Activated naive CD8-positive, alpha-beta T cell treated with anti-CD3 and anti-CD28 coated beads, Interleukin-2, amount 50 U/mL, for 24 hours (primary cell): ENCODE results near the gene DSG2.

Experiments used
- ATAC-seq: fragments of 150-1000 bp; cut with Tn5 transposase; one replicate; pipeline ENCODE4 v1.10.0; 2021
- DNase-seq: peaks from one replicate; pipeline ENCODE4 v3.0.0; 2021
- H3K27ac Mint-ChIP-seq: one replicate; pipeline ENCODE4 v1.8.0; 2021; ENCODE audit warnings: mild to moderate bottlenecking, mixed read lengths
- H3K27me3 Mint-ChIP-seq: one replicate; pipeline ENCODE4 v1.8.0; 2021; ENCODE audit warnings: mixed read lengths
- H3K36me3 Mint-ChIP-seq: one replicate; pipeline ENCODE4 v1.8.0; 2021; ENCODE audit warnings: low read depth, mixed read lengths
- H3K4me1 Mint-ChIP-seq: one replicate; pipeline ENCODE4 v1.8.0; 2021; ENCODE audit warnings: mixed read lengths
- H3K4me3 Mint-ChIP-seq: one replicate; pipeline ENCODE4 v1.8.0; 2021; ENCODE audit warnings: mild to moderate bottlenecking, moderate library complexity, mixed read lengths
- H3K9me3 Mint-ChIP-seq: one replicate; pipeline ENCODE4 v1.8.0; 2021; ENCODE audit warnings: mixed read lengths

The DSG2 gene

DNA sequence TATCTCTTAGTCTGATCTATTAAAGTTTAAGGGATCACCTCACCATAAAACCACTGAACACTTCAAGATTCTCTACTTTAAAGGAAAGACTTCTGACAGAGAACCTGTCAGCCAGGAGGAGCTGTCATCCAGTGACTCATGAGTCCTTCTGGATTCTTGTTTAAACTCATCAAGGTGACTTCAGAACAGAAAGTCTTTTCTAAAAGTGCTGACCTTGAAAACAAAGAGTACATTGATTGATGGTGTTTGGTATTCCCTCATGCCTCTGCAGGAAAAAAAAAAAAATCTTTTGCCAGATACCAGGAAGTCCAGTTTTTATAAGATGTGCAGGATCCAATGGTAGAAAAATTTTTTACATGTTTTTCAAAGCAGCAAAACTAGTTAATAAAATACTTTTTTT, 12.3 kb downstream of the DSG2 start:
- Mint-ChIP-seq H3K36me3 (no peaks in the 10 kb centered on the region), H3K4me3 (no peak overlapping the region), H3K4me1 (no peaks in the 10 kb centered on the region), H3K27ac (no peak overlapping the region), H3K27me3 (peaks cover 4% of the 10 kb centered on the region), H3K9me3 (no peaks in the 10 kb centered on the region)
- ATAC-seq (no peak), DNase-seq (no peak)

GRCh38 chr18:31511098-31511497, 13.1 kb downstream of the DSG2 start:
- no peak for DNase-seq
- no peaks in the 10 kb centered on the region for H3K9me3 Mint-ChIP-seq
- H3K27ac Mint-ChIP-seq = no peak overlapping the region
- H3K4me3 Mint-ChIP-seq = no peak overlapping the region
- H3K36me3 Mint-ChIP-seq = no peaks in the 10 kb centered on the region
- H3K4me1 Mint-ChIP-seq = no peaks in the 10 kb centered on the region
- no peak for ATAC-seq
- H3K27me3 Mint-ChIP-seq = peaks cover 4% of the 10 kb centered on the region

- Mint-ChIP-seq H3K27ac (no peak overlapping the region), H3K36me3 (no peaks in the 10 kb centered on the region), H3K9me3 (no peaks in the 10 kb centered on the region), H3K4me1 (no peaks in the 10 kb centered on the region), H3K4me3 (no peak overlapping the region), H3K27me3 (peaks cover 4% of the 10 kb centered on the region)
- ATAC-seq = peak; percentile 15
- DNase-seq = no peak
Observed at GRCh38 chr18:31512203-31512764, 14.3 kb downstream of the DSG2 start.

GRCh38 chr18:31513189-31513935, 15.4 kb downstream of the DSG2 start:
- ATAC-seq (no peak), DNase-seq (no peak)
- H3K4me3 Mint-ChIP-seq = no peak overlapping the region
- H3K36me3 Mint-ChIP-seq = no peaks in the 10 kb centered on the region
- peaks cover 2% of the 10 kb centered on the region for H3K27me3 Mint-ChIP-seq
- H3K9me3 Mint-ChIP-seq = no peaks in the 10 kb centered on the region
- no peaks in the 10 kb centered on the region for H3K4me1 Mint-ChIP-seq
- no peak overlapping the region for H3K27ac Mint-ChIP-seq

- no peaks in the 10 kb centered on the region for H3K4me1 Mint-ChIP-seq
- DNase-seq = no peak
- no peaks in the 10 kb centered on the region for H3K27me3 Mint-ChIP-seq
- no peak overlapping the region for H3K4me3 Mint-ChIP-seq
- H3K36me3 Mint-ChIP-seq = no peaks in the 10 kb centered on the region
- H3K27ac Mint-ChIP-seq = no peak overlapping the region
- no peaks in the 10 kb centered on the region for H3K9me3 Mint-ChIP-seq
- no peak for ATAC-seq
Observed at GRCh38 chr18:31516437-31516836, 18.5 kb downstream of the DSG2 start.

DNA sequence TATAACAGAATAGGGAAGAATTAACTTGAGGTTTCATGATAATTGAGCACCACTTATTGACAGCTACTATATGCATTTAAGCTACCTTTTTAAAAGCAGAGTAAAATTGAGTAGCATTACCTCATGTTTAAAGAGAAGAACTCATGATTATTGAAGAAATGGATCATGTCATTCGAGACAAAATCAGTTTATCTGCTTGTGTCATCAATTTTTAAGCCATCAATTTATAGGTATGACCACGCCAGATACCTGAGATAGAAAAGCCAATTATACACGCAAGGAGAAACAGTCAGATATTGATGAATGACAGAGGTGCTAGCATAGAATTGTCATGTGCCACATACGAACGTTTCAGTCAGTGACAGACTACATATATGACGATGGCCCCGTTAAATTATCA, 28.4 kb downstream of the DSG2 start:
- Mint-ChIP-seq H3K27me3 (no peaks in the 10 kb centered on the region), H3K9me3 (no peaks in the 10 kb centered on the region)

GRCh38 chr18:31533236-31533635, 35.3 kb downstream of the DSG2 start:
- Mint-ChIP-seq H3K27me3 (no peaks in the 10 kb centered on the region), H3K9me3 (no peaks in the 10 kb centered on the region), H3K4me3 (no peak overlapping the region), H3K27ac (no peak overlapping the region), H3K4me1 (no peaks in the 10 kb centered on the region), H3K36me3 (no peaks in the 10 kb centered on the region)
- no peak for DNase-seq
- no peak for ATAC-seq

More for the DNA sequence above, 28.4 kb downstream of the DSG2 start:
- H3K4me3 Mint-ChIP-seq = no peak overlapping the region
- H3K4me1 Mint-ChIP-seq = no peaks in the 10 kb centered on the region
- H3K36me3 Mint-ChIP-seq = no peaks in the 10 kb centered on the region
- no peak for DNase-seq
- no peak overlapping the region for H3K27ac Mint-ChIP-seq
- ATAC-seq = no peak

- no peak overlapping the region for H3K4me3 Mint-ChIP-seq
- H3K36me3 Mint-ChIP-seq = no peaks in the 10 kb centered on the region
- no peaks in the 10 kb centered on the region for H3K9me3 Mint-ChIP-seq
- no peaks in the 10 kb centered on the region for H3K4me1 Mint-ChIP-seq
- ATAC-seq (no peak), DNase-seq (no peak)
- no peak overlapping the region for H3K27ac Mint-ChIP-seq
- no peaks in the 10 kb centered on the region for H3K27me3 Mint-ChIP-seq
Observed at GRCh38 chr18:31538837-31539236, 40.9 kb downstream of the DSG2 start.

DNA sequence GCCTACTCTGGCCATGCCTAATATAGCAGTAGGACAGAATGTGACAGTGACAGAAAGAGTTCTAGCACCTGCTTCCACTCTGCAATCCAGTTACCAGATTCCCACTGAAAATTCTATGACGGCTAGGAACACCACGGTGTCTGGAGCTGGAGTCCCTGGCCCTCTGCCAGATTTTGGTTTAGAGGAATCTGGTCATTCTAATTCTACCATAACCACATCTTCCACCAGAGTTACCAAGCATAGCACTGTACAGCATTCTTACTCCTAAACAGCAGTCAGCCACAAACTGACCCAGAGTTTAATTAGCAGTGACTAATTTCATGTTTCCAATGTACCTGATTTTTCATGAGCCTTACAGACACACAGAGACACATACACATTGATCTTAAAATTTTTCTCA, 48.5 kb downstream of the DSG2 start:
- H3K27me3 Mint-ChIP-seq = no peaks in the 10 kb centered on the region
- H3K9me3 Mint-ChIP-seq = no peaks in the 10 kb centered on the region
- H3K27ac Mint-ChIP-seq = no peak overlapping the region
- no peaks in the 10 kb centered on the region for H3K36me3 Mint-ChIP-seq
- H3K4me3 Mint-ChIP-seq = no peak overlapping the region
- ATAC-seq = no peak
- DNase-seq = no peak
- H3K4me1 Mint-ChIP-seq = no peaks in the 10 kb centered on the region

DNA sequence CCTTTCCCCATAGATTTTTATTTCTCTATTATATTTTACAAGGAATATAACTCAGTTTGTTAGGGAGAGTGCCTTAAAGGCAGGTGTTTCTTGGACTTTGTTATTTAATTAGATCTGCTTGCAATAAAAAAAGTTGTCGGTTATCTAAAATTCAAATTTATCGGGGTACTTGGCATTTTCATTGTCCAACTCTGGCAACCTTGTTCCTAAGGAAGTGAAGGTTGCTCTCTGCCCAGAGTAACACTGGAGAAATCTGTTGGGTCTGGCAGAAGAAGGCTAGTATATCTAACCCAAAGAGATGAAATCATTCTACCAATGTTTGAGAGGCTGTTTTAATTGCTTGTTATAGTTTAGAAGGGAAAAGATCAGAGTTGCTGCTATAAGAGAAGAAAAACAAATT, 50.9 kb downstream of the DSG2 start:
- no peaks in the 10 kb centered on the region for H3K9me3 Mint-ChIP-seq
- no peaks in the 10 kb centered on the region for H3K27me3 Mint-ChIP-seq
- DNase-seq (no peak), ATAC-seq (no peak)
- no peaks in the 10 kb centered on the region for H3K36me3 Mint-ChIP-seq
- no peaks in the 10 kb centered on the region for H3K4me1 Mint-ChIP-seq
- H3K27ac Mint-ChIP-seq = no peak overlapping the region
- H3K4me3 Mint-ChIP-seq = no peak overlapping the region

- no peaks in the 10 kb centered on the region for H3K4me1 Mint-ChIP-seq
- H3K27ac Mint-ChIP-seq = no peak overlapping the region
- ATAC-seq (no peak), DNase-seq (no peak)
- no peaks in the 10 kb centered on the region for H3K9me3 Mint-ChIP-seq
- H3K36me3 Mint-ChIP-seq = no peaks in the 10 kb centered on the region
- H3K27me3 Mint-ChIP-seq = no peaks in the 10 kb centered on the region
- no peak overlapping the region for H3K4me3 Mint-ChIP-seq
Observed at GRCh38 chr18:31549416-31549815, 51.4 kb downstream of the DSG2 start.

DNA sequence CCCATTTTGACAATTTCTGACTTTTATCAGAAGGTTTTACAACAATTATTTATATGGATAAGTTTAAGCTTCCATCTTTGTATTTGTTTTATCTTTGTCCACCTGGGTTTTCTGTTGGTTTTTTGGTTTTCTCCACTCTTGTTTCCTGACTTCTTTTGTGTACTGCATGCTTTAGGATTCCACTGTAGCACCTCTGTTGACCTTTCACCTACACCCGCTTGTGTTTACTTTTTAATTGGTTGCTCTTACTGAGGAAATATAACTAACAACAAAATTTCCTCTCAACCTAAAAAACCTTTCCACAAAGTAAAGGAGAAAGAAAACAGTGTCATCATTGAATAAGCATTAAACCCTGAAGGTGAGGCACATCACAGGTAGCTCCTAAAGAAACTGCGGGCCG, 53.9 kb downstream of the DSG2 start:
- H3K4me3 Mint-ChIP-seq = no peak overlapping the region
- no peaks in the 10 kb centered on the region for H3K9me3 Mint-ChIP-seq
- ATAC-seq = no peak
- H3K4me1 Mint-ChIP-seq = no peaks in the 10 kb centered on the region
- no peak overlapping the region for H3K27ac Mint-ChIP-seq
- no peak for DNase-seq
- H3K27me3 Mint-ChIP-seq = no peaks in the 10 kb centered on the region
- H3K36me3 Mint-ChIP-seq = no peaks in the 10 kb centered on the region

DNA sequence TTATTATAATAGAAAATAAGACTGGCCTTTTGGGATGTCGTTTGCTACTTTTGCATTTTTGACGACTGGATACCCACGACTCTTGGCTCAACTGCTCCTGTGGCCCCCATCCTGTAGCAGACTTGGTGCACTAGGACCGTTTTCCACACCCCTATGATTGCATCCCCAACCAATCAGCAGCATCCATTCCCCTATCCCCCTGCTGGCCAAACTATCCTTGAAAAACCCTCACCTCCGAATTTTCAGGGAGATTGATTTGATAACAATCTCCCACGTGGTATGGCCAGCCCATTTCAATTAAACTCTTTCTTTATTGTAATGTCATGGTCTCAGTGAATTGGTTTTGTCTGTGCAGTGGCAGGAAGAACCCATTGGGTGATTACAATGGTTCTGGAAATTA, 55.8 kb downstream of the DSG2 start:
- Mint-ChIP-seq H3K27ac (no peak overlapping the region), H3K27me3 (peaks cover 3% of the 10 kb centered on the region), H3K9me3 (no peaks in the 10 kb centered on the region), H3K4me1 (no peaks in the 10 kb centered on the region), H3K36me3 (no peaks in the 10 kb centered on the region), H3K4me3 (no peak overlapping the region)
- no peak for DNase-seq
- ATAC-seq = no peak

DNA sequence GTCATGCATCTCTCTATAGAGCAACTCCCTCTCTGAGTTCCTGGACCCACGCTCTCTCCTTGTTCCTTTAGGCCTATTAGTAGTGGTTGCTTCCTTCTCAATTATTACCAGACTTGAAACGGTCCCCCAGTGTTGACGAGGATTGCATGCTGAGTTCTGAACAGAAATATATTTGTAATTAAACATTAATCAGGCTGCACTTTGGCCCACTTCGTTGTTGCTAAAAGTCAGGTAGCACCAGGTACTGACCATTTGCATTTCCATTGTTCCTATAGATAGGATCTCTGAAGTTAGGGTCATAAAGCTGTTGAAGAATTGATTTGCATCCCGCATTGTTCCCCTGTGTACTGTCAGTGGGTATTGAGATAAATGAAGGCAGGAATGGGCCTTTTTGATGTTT, 56.8 kb downstream of the DSG2 start:
- Mint-ChIP-seq H3K27me3 (peaks cover 3% of the 10 kb centered on the region), H3K27ac (no peak overlapping the region), H3K9me3 (no peaks in the 10 kb centered on the region), H3K4me3 (no peak overlapping the region), H3K36me3 (no peaks in the 10 kb centered on the region), H3K4me1 (no peaks in the 10 kb centered on the region)
- no peak for ATAC-seq
- no peak for DNase-seq

- ATAC-seq = no peak
- Mint-ChIP-seq H3K4me1 (no peaks in the 10 kb centered on the region), H3K4me3 (no peak overlapping the region), H3K36me3 (no peaks in the 10 kb centered on the region), H3K27me3 (peaks cover 3% of the 10 kb centered on the region), H3K9me3 (no peaks in the 10 kb centered on the region), H3K27ac (no peak overlapping the region)
- peak; percentile 17 for DNase-seq
Observed at GRCh38 chr18:31555971-31556747, 58.2 kb downstream of the DSG2 start.
